AG10803 (cell line): ENCODE measurements around the gene ZC2HC1C.
"Not testable (repeated sequence)": the region's sequence is repeated elsewhere in the genome, so short reads cannot be mapped to it uniquely, and the experiment has no call there.

Experiments used
- DNase-seq: peaks from one replicate; pipeline ENCODE4 v3.0.0; 2010; ENCODE audit warnings: low read depth
- H3K4me3 ChIP-seq: 2 replicates; pipeline ENCODE4 v1.5.1; 2011; ENCODE audit warnings: mild to moderate bottlenecking, low read length, control low read depth
- CTCF ChIP-seq: conservative IDR thresholded peaks from 2 replicates; pipeline ENCODE4 v1.5.1; 2011; ENCODE audit warnings: mild to moderate bottlenecking, low read length, control low read depth, inconsistent platforms

ZC2HC1C gene

GRCh38 chr14:75066691-75067090 lies 2.8 kb upstream of the ZC2HC1C start:
- DNase-seq = no peak
- no peak for TF ChIP-seq CTCF
- H3K4me3 ChIP-seq = no peak overlapping the region

- no peak overlapping the region for H3K4me3 ChIP-seq
- no peak for DNase-seq
- TF ChIP-seq CTCF = no peak
Observed at GRCh38 chr14:75067212-75067611, 2.2 kb upstream of the ZC2HC1C start.

GRCh38 chr14:75067765-75068164 lies 1.7 kb upstream of the ZC2HC1C start:
- not testable (repeated sequence) for DNase-seq, H3K4me3 ChIP-seq

GRCh38 chr14:75068294-75069120 lies 934 bp upstream of the ZC2HC1C start:
- no peak for DNase-seq

GRCh38 chr14:75069811-75070145 lies 337 bp downstream of the ZC2HC1C start:
- no peak for DNase-seq
- peak overlapping the region; percentile 71 for H3K4me3 ChIP-seq

More at GRCh38 chr14:75068294-75069120, 934 bp upstream of the ZC2HC1C start:
- TF ChIP-seq CTCF = no peak
- H3K4me3 ChIP-seq = peak overlapping the region; percentile 71

GRCh38 chr14:75070383-75070782 lies 942 bp downstream of the ZC2HC1C start:
- H3K4me3 ChIP-seq = no peak overlapping the region
- no peak for TF ChIP-seq CTCF
- DNase-seq = peak; percentile 62

More at GRCh38 chr14:75069811-75070145, 337 bp downstream of the ZC2HC1C start:
- no peak for TF ChIP-seq CTCF

- TF ChIP-seq CTCF = no peak
Observed at GRCh38 chr14:75077794-75078193, 8.4 kb downstream of the ZC2HC1C start.

GRCh38 chr14:75079521-75079920 lies 10.1 kb downstream of the ZC2HC1C start:
- no peak overlapping the region for H3K4me3 ChIP-seq
- TF ChIP-seq CTCF = no peak
- DNase-seq = no peak

More at GRCh38 chr14:75077794-75078193, 8.4 kb downstream of the ZC2HC1C start:
- DNase-seq = peak; percentile 49
- no peak overlapping the region for H3K4me3 ChIP-seq
